Activated naive CD4-positive, alpha-beta T cell treated with anti-CD3 and anti-CD28 coated beads, Interleukin-2, amount 50 U/mL, for 16 hours (primary cell): ENCODE data around the gene SIX3.

ENCODE experiments used
- DNase-seq: peaks from one replicate; pipeline ENCODE4 v3.0.0-alpha.2; 2020

SIX3 gene

DNA sequence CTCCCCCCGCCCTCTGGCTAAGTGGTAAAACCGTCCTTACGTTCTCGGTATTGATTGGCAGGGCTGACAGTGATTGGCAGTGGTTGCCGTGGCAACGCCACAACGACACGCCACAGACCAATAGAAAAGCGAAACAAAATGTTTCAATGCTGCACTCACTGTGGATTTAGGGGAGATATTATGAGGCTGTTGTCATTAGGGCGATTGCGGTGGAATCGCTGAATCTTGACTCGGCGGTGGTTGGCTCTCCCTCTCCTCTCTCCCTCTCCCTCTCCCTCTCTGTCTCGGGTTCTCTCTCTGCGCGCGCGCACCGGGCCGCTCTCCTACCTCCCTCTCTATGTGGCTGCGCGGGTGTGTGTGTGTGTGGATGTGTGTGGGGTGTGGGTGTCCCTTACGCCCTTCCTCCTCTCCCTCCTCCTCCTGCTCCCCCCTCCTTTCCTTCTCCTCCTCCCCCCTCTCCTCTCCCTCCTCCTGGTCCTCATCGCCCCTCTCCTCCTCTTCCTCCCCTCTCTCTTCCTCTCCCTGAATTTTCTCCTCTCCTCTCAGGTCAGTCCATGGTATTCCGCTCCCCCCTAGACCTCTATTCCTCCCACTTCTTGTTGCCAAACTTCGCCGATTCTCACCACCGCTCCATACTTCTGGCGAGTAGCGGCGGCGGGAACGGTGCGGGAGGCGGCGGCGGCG lies at the start of gene SIX3:
SIX3 (plus strand) TSS at position 152 of the 684 bp plus-strand sequence; CDS start at position 555, 403 bp downstream.
- no peak for DNase-seq

DNA sequence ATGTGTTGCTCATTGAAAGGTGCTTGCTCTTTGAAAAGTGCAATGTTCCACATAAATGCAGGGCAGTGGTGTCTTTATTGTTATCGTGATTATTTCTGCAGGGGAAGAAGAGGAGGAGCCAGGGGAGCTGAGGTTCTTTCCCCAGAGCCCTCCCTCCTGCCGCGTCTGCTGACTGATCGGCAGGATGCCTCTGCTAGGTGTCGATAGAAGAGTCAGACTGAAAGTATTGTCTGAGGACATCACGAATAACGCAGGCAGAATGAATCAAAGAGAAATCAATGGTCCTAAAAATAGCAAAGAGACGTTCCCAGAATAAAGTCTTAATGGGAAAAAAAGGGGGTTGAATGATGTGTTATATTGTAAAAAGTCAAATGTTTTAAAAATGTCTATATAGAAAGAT lies 47.4 kb upstream of the SIX3 start:
- DNase-seq: no peak

DNA sequence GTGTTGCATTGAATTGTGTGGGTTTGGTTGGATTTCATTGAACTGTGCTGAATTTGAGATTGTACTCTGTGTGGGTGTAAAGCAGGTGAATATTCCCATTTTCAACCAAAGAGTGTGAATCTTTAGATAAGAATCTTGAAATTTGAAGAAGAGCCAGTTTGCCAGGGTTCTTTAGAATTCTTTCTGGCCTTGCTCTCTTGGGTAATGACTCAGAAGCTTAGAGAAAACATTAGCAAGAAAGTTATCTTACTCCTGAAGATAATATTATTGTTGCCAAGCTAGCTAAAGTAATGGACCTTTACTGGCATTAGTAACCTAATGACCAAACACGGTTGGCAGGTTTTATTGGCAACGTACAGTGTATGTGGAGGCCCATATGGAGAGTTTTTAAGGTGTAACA lies 46.4 kb upstream of the SIX3 start:
- no peak for DNase-seq

GRCh38 chr2:44897406-44897805 lies 44.1 kb upstream of the SIX3 start:
- DNase-seq: no peak

GRCh38 chr2:44902217-44903137 lies 39.0 kb upstream of the SIX3 start:
- DNase-seq: no peak

DNA sequence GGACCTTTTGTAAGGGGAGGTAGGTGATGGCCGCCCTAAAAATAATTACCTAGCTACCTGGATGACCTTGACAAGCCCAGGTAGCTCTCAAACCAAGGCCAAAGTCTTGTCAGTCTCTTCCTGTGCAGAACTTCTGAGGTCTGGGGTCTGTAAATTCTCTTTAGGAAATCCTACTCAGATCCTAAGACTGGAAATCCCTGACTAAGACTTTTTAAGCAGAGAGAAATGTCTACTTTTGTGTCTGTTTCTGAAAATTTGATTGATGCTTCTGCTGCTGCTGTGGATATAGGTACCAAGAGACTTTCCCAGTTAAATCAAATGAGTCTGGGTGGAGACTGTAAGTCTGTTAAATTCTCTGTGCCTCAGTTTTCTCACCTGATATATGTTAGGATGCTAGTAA lies 36.9 kb upstream of the SIX3 start:
- no peak for DNase-seq

- DNase-seq: no peak
Observed at GRCh38 chr2:44906972-44907371, 34.5 kb upstream of the SIX3 start.

DNA sequence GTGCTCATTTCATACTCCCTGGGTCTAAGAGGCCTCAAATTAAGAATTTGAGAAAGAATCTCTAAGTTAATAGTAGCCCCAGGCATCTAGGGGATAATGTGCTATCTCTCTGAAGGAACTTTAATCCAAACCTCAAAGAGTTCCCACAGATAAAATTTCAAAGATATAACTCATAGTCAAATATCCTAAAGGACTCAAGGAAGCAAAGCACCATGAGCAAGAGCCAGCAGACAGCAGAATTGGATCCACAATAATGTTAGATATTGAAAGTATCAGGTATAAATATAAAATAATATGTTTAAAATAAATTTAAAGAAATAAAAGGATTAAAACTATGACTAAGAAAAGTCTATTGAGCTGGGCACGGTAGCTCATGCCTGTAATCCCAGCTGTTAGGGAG lies 31.7 kb upstream of the SIX3 start:
- DNase-seq: no peak

DNA sequence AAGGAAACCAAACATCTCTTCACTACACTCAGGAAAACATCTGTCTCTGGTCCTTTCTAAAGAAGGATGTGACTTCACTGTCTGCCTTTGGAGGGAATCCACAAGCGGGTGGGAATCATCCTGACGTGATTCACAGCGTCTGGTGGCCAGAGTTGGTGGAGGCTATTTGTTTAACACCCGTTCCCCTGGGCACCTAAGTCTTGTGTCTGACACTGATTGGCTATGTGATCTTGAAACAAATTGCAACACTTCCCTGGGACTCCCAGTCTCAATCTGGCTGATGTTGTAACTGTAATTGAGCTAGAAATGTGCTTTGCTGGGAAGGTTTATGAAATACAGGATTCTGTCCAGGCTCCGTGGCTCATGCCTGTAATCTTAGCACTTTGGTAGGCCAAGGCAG lies 28.8 kb upstream of the SIX3 start:
- no peak for DNase-seq

DNA sequence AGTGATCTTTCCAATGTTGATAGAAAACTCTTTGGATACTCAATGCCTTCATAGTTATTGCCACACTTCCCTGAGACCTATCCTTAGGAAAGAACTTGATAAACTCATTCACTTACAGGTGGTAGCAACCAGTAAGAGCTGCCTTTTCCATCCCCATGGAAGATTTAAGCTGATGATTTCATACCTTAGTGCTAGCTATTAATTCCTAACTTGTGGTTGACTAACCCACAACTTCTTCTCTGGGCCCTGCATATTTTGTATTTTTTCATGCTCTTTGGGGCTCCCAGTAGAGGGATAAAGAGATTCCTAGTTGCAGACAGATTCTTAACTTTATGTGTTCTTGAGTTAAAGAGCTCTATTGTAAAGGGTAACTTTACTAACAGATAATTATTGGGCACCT lies 25.2 kb upstream of the SIX3 start:
- no peak for DNase-seq

GRCh38 chr2:44918095-44918775 lies 23.3 kb upstream of the SIX3 start:
- no peak for DNase-seq

- no peak for DNase-seq
Observed at GRCh38 chr2:44920751-44921150, 20.8 kb upstream of the SIX3 start.

DNA sequence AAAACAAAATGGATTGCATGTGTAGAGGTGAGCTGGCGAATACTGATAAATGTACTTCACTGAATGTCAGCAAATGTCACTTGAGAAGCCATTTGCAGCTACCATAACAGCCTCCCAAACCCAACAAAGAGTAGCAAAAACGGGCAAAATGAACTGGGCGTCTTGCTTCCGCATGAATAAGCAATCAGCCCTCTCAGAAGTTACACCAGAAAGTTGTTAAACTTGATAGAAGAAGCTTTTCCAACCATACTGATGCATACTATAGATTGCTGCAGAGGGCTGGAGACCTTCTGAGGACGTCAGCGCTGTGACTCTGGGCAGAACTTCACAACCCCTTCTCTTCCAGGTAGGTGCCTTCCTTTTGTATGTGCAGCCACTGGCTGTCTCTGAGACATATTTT lies 18.7 kb upstream of the SIX3 start:
- DNase-seq: no peak

DNA sequence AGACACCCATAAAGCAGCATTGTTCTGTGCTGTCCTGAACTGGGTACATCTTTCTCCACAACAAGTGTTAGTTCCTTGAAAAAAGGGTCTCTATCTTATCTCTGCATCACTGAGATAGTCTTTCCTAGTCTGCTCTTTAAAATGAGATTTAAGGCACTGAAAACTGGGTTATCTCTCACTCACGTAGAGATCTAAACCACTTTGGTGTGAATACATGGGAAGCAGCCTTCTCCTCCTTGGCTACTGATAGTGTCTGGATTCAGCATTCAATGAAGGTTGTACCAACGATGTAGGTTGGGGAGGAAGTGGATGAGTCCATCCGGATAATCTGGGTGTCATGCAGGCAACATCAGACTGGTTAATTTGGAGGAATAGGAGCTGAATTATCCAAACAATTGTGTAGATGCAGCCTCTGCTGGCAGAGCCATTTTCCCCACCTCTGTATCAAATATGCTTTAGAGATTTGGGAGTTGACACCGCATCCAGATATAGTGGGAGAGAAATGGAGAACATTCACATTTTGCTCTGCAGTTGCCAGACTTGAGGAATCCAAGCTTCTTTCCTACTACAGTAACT lies 15.9 kb upstream of the SIX3 start:
- no peak for DNase-seq

DNA sequence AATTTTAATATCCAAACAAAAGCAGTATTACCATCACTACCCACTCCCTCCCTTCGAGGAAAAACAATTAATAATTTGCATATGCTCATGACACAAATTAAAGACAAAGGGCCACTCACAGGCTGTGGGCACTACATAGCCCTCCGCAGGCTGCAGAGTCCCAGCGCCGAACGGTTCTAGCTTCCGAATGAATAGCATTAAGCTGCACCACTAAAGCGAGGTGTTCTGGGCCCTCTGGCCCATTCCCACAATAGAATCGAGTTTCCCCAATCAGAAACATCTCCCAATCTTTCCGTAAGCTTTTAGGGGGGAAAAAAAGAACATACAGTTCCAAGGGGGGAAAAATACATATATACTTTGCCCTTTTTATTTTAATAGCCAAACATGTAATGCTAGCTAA lies 14.5 kb upstream of the SIX3 start:
- DNase-seq: no peak

DNA sequence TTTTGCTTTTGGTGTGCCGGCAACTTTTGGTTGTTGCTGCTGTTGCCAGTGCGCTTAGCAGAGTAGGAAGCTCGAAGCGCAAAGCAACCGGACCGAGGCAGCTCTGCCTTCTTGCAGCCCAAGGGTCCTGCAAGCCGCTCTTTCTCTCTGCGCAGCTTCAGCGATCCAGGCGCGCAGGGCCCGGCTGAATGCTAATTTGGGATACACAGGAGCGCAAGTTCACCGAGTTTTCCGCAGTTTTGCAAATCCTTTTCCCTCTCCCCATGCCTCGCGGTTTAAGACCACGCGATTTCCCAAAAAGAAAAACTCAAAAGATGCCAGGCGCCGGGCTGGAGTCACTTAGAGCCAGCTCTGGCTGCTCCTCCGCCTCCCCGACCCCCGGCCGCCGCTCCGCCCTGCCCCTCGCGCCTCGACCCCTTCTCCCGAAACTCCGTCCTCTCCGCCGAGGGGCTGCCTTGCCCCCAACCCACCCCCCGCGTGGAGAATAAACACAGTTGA lies 13.5 kb upstream of the SIX3 start:
- DNase-seq: no peak

DNA sequence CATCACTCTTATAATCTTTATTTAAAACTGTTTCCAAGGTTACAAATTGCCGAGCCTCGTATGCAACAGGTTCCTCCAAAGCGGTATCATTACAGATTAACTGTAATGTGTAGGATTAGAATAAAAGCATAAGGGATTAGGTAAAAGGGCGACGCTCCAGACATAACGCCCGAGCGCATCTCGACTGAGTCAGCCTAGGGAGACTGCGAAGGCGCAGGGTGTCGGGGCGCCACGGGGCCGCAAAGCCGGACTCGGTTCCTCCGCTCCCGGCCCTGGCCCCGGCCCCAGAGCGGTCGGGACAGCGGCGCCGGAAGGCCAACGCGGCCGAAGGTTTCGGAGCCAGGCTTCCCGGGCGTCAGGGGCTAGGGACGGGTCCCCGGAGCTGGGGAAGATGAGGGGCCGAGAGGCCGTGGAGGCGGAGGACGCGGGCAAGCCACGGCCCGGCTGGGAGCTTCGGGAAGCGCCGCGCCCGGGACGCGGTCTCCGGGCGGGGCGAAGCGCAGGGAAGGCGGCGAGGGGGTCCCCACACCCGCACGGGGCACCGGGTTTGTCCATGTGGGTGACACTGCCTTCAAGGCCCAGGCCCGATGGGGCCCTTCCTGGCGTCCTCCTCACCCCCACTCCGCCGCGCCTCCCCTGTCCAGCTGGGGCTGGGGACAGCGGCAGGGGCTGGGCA lies 12.9 kb upstream of the SIX3 start:
- no peak for DNase-seq

DNA sequence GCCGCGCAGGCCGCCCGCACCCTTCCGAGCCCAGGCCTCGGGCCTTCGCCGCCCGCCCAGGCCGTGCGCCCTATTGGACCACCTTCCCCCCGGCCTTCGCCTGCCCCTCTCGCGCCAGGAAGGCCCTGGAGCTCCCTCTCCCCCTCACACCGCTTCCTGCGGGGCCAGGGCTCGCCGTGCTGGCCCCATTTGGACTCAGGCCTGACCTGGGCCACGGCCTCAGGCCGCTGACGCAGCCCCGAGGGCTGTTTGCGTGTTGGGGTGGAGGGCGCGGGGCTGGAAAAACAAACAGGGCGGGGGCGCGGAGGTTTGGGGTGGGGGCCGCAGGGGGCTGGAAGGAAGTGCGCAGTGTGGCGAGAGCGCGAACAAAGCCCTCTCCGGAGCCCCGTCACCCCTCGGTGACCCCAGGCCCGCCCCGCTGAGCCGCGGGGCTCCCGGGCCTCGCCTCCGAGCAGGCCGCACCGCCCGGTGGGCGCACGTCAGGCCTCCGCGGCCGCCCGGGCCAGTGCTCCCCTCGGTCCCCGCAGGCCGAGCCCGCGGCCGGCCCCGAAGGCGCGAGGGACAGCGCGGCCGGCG lies 12.3 kb upstream of the SIX3 start:
- no peak for DNase-seq

DNA sequence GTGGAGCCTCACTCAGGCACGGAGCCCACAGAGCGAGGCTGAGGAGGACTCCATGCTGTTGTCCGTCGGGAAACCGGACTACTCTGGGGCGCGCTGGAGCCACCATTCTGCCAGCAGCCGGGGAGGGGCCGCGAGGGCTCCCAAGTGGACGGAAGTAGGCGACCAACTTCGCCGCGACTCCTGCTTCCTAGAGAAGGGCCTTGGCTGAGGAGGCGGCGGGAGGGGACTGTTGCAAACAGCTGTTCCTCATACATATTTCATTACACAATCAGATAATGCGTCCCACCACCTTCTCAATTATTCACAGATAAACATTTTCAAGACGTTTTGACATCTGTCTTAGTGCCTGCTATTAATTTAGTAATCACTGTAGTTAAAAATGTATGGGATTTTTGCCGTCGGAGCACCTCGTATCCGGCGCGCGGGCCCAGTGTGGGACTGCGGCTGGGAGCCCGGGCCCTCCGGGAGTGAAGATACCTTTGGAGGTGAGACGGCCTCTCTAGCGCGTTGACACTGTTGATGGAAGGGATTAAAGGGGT lies 11.7 kb upstream of the SIX3 start:
- DNase-seq: no peak

- no peak for DNase-seq
Observed at GRCh38 chr2:44930274-44931197, 11.0 kb upstream of the SIX3 start.
